ENCODE data around the gene DACH1.

The DACH1 gene

GRCh38 chr13:71801781-71802180, 65.2 kb downstream of the DACH1 start:
- TF ChIP-seq CTCF (IDR thresholded peaks at IDR 0.05; ENCODE audit: low read depth, low read length), result no peak
- no peak for DNase-seq (ENCODE audit: low read depth in 2 of 2)
- H3K4me3 ChIP-seq (replicated peaks in 1 of 2; ENCODE audit: low read depth in 2 of 2, low read length in 2 of 2), result no peak overlapping the region

- H3K4me3 ChIP-seq (replicated peaks in 1 of 2; ENCODE audit: low read depth in 2 of 2, low read length in 2 of 2), result no peak overlapping the region
- DNase-seq (ENCODE audit: low read depth in 2 of 2), result no peak
- TF ChIP-seq CTCF (IDR thresholded peaks at IDR 0.05; ENCODE audit: low read depth, low read length), result no peak
Observed at GRCh38 chr13:71801165-71801760, 65.7 kb downstream of the DACH1 start.

- H3K4me3 ChIP-seq (replicated peaks in 1 of 2; ENCODE audit: low read depth in 2 of 2, low read length in 2 of 2), result no peak overlapping the region
- no peak for DNase-seq (ENCODE audit: low read depth in 2 of 2)
- no peak for TF ChIP-seq CTCF (IDR thresholded peaks at IDR 0.05; ENCODE audit: low read depth, low read length)
Observed at GRCh38 chr13:71799324-71799723, 67.7 kb downstream of the DACH1 start.

- no peak overlapping the region for H3K4me3 ChIP-seq (replicated peaks in 1 of 2; ENCODE audit: low read depth in 2 of 2, low read length in 2 of 2)
- no peak for TF ChIP-seq CTCF (IDR thresholded peaks at IDR 0.05; ENCODE audit: low read depth, low read length)
- DNase-seq (ENCODE audit: low read depth in 2 of 2), result no peak
Observed at GRCh38 chr13:71798707-71799106, 68.3 kb downstream of the DACH1 start.

- no peak overlapping the region for H3K4me3 ChIP-seq (replicated peaks in 1 of 2; ENCODE audit: low read depth in 2 of 2, low read length in 2 of 2)
- no peak for DNase-seq (ENCODE audit: low read depth in 2 of 2)
- no peak for TF ChIP-seq CTCF (IDR thresholded peaks at IDR 0.05; ENCODE audit: low read depth, low read length)
Observed at GRCh38 chr13:71797517-71797916, 69.5 kb downstream of the DACH1 start.

- no peak overlapping the region for H3K4me3 ChIP-seq (replicated peaks in 1 of 2; ENCODE audit: low read depth in 2 of 2, low read length in 2 of 2)
- TF ChIP-seq CTCF (IDR thresholded peaks at IDR 0.05; ENCODE audit: low read depth, low read length), result no peak
Observed at GRCh38 chr13:71789693-71790329, 77.2 kb downstream of the DACH1 start.

More at GRCh38 chr13:71789693-71790329, 77.2 kb downstream of the DACH1 start:
- DNase-seq (ENCODE audit: low read depth in 2 of 2), result peak in 1 of 2 donors; percentile 6
